ENCODE data around the gene TIMM8B.
"Not testable (repeated sequence)": the region's sequence is repeated elsewhere in the genome, so short reads cannot be mapped to it uniquely, and the experiment has no call there.

Gene TIMM8B, protein sequence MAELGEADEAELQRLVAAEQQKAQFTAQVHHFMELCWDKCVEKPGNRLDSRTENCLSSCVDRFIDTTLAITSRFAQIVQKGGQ

DNA sequence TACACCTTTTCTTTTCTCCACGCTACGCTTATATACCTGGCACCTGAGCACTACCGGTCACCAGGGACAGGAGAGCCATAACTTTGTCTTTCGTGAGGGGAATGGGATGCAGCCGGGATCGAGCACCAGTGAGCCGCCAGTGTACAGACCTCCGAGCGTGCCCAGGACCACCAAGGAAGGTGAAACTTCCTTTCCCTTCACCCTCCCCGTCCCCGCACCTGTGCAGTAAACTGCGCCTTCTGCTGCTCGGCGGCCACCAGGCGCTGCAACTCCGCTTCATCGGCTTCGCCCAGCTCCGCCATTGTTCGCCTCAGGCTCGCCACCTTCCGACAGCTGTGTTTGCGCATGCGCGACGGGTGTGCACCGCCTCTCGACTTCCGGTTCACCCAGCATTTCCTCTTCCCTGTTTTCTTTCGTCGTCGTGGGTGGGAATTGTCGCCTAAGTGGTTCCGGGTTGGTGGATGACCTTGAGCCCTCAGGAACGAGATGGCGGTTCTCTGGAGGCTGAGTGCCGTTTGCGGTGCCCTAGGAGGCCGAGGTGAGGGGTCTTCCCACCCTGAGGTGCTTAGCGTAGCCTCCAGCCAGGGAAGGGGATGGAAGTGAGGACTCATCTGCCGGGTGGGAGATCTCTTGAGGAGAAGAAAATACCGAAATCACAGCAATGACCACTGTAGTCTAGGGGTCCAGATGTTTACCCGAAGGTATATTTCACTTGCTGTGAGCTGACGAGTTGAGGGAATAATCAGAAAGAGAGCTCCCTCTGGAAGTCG, at the start of gene TIMM8B, which contains the start of gene SDHD:
Gene TIMM8B, minus strand, starts transcription at position 335 of the 770 bp plus-strand sequence. Its CDS starts 33 bp downstream, at position 302.
Gene SDHD, plus strand, starts transcription at position 452 of the 770 bp plus-strand sequence. Its CDS starts 35 bp downstream, at position 487.
- peak in 55 of 56 donors; percentile 66 to 97 (median 93) for DNase-seq

DNA sequence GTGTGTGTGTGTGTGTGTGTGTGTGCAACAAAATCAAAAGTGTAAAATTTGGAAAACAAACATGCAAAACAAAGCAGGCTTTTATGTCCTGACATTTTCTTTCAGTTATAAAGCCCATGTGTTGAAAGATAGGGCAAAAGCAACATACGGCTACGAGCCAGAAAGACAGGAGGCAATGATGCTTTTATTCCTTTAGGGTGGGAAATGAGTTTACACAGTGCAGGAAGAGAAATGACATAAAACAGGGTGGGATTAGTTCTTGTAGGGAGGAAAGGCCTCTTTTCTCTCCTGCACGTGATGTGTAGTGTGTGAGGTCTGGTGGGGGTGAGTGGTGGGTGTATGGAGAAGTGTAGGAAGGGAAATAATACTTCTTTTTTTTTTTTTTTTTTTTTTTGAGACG, 47.9 kb upstream of the TIMM8B start:
- no peak for DNase-seq

- DNase-seq, result no peak
Measured at GRCh38 chr11:112132737-112133136, 46.2 kb upstream of the TIMM8B start.

DNA sequence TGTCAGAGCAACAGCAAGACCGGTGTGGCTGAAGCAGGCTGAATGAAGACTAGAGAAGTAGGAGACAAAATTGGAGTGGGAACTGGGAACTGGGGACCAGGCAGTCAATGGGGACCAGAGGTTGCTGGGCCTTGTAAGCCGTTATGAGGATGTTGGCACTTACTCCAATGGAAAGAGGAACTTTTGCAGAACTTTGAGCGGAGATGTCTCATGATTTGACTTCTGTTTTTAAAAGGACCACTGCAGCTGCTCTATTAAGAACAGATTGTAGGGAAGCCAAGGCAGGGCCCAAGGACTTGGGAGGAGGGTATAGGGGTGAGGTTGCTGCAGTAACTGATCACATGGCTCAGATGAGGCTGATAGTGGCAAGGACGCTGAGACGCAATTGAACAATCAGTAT, 43.1 kb upstream of the TIMM8B start:
- DNase-seq, result peak in 9 of 56 donors; percentile 3 to 51 (median 13)

- peak in 12 of 56 donors; percentile 8 to 73 (median 24) for DNase-seq
Measured at GRCh38 chr11:112128483-112129121, 42.0 kb upstream of the TIMM8B start.

- no peak for DNase-seq
Measured at GRCh38 chr11:112127056-112127455, 40.5 kb upstream of the TIMM8B start.

DNA sequence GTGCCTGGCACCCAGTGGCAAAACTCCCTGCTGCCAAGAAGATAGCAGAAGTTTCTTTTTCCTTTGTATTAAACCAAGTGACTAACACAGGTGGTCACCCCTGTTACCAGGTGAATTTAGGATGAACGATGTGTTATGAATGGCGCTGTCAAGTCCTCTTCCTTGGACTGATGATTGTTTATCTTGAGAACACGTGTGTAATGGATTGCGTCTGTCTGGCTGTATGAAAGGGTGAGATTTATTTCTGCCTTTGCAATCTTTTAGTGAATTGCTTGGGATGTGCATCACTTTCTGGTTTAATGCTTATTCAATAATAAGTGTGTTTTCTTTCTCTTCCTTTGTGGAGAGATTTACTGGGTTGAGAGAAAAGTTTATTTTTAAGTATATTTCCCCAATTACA, 36.6 kb upstream of the TIMM8B start:
- DNase-seq, result no peak

DNA sequence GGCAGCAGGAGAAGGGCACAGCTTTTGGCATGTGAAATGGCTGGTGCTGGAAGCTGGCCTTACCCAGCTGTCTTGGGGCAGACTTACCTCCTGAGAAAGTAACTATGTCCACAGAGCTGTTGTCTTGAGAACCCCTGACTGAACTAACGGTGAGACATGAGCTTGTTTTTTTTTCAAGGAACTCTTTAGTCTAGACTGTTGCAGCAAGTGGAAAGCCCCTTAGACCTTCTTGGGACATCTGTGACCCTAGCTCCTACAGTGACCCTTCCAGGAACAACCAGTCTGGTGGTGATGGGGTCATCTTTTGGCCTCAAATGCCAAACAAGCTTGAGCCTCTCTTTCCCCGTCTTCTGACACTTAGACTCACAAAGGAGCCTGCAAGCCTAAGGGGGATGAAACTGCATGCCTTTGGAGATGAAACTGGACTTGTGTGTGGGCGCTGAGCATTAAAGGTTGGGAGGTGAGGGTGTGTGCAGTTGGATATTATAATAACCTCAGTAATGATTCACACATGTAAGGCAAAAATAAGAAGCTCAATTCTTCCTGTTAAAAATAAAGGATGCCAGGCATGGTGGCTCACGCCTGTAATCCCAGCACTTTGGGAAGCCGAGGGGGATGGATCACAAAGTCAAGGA, 35.5 kb upstream of the TIMM8B start:
- no peak for DNase-seq

DNA sequence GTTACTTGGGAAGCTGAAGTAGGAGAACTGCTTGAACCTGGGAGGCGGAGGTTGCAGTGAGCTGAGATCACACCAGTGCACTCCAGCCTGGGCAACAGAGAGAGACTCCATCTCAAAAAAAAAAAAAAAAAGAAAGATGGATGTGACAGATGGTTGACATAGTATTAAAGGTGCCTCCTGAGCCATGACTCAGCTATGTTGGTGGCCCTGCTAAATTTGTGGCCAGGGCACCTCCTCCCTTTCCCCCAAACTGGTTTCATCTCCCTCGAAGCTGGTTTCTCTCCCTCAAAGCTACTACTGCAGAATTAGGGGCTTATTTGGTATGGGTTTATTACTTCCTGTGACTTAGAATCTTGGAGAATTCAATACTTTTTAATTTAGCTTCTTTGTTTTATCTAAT, 31.6 kb upstream of the TIMM8B start:
- DNase-seq, result no peak

DNA sequence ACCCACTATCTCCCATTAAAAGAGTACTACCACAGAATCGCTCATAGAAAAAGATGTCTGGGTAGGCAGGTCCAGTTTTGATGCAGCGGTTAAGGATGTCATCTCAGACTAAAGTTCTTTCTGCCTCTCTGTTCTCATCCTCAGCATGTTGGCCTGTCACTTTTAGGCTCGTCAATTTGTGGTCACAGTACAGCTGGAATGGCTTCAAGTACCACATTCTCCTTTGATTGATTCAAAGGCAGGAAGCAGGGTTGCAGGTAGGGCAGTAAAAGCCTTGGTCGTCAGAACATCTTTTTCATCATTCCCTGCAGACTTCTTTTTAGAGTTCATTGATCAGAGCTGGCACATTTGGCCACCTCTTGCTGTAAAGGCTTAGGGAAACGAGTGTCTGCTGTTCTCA, 28.8 kb upstream of the TIMM8B start:
- no peak for DNase-seq

DNA sequence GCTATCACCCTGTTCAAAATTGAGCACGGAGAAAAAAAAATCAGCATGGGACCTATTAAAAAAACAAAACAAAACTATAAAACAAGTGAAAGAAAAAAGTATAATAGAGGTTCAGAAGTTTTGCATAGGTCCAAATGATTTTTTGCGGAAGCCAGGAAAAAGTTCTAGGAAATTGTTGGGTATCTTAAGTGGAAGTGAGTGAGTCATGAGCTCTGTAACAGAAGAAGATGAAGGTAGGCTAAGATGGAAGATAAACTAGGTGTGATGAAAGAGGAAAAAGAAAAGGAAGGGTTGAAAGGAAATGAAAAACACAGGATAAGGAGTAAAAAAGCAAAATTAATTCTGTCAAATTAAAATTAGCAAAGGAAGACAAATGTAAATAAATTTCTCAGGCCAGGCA, 27.9 kb upstream of the TIMM8B start:
- no peak for DNase-seq

- DNase-seq, result no peak
Measured at GRCh38 chr11:112113539-112114457, 27.2 kb upstream of the TIMM8B start.

GRCh38 chr11:112106070-112106469, 19.5 kb upstream of the TIMM8B start:
- DNase-seq, result no peak

DNA sequence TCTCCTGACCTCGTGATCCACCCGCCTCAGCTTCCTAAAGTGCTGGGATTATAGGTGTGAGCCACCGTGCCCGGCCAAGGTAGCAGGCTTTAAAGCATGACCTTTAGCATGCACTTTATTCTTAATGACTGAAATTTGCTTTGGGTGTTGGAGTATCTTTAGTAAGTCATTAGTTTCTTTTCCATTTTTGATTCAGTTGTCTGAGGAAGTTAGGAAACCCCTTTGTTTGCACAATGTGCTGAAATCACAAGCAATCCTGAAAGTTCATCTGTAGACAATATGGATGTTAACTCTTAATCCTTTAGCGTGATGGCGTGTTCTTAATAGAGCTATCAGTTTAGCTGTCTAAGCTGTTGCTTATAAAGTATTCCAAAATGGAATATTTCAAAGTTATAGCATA, 16.9 kb upstream of the TIMM8B start:
- DNase-seq, result no peak

DNA sequence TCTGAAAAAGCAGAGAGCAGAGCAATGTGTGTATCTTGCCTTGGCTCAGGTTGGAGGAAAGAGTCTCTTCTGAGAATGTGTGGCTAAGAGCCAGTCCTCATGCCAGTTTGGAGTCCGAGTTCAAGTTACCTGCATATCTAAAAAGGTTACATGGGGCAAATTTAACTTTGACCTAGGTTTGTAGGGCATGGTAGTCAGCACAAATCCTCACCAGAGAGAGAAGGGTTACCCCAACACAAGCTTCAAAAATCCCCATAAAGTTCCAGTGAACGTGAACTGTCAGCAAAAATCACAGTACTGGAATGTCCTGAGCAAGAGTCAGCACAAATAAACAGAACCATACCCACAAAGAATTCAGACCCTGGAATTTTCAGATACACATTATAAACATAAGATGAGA, 13.9 kb upstream of the TIMM8B start:
- DNase-seq, result no peak

DNA sequence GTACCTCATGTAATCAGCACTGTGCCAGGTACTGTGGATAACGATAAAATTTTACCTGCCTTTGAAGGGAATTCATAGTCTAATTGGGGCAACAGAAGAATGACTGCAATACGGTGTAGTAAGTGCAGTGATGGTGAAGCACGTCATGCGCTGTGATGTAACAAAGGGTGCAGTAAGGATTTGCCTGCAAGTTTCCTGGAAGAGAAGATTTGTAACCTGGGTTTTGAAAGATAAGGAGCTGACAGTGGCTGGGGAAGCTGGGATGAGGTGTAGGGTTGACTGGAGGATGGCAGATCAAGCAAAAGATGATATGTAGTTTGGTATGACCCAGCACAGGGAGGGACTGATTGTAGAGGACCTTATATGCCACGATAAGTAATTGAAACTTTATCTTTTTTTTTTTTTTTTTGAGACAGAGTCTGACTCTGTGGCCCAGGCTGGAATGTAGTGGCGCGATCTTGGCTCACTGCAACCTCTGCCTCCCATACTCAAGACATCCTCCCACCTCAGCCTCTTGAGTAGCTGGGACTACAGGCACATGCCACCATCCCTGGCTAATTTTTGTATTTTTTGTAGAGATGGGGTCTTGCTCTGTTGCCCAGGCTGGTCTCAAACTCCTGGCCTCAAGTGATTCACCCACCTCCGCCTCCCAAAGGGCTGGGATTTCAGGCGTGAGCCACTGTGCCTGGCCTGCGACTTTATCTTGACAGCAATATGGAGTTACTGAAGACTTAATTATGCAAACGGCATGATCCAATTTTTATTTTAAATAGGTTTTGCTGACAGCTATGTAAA, 11.4 kb upstream of the TIMM8B start:
- DNase-seq, result no peak

DNA sequence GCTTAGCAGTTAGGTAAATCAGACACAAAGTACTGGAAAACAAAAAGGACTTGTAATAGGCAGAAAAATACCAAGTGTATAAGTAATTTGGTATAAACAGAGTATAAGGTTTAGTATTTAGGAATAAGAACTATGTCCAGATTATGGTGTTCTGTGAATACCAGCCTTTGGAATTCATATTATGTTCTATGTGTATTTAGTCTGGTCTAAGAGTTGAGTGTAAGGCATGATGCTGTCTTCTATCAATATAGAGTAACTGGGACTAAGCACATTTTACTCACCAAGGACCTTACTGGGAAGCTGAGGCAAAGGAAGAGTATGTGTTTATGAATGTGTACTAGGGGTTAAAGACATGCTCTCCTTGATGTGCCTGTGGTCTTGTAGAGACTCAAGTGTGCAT, 9.6 kb upstream of the TIMM8B start:
- no peak for DNase-seq

GRCh38 chr11:112095302-112095701, 8.7 kb upstream of the TIMM8B start:
- not testable (repeated sequence) for DNase-seq

DNA sequence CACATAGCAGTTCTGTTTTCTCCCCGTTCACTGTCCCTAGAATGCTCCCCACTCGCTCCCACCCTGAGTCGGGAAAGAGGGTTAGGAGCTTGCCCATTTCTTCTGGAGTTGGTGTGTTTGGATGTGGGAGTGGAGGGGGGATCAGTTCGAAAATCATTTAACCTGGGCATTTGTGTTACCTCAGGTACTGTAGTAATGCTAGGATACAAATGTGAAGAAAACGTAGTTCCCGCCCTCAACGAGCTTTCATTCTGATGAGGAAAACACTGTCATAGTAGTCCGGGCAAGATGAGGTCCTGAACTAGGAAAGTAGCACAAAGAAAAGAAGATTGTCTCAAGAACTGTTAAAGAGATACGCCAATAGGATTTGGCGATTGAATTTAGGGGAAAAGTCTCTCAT, 656 bp upstream of the TIMM8B start:
- DNase-seq, result no peak

- DNase-seq, result peak in 15 of 56 donors; percentile 17 to 74 (median 35)
Measured at GRCh38 chr11:112085822-112086421, 634 bp downstream of the TIMM8B start.
